ENCODE data around the gene SEC24B.

The SEC24B gene

DNA sequence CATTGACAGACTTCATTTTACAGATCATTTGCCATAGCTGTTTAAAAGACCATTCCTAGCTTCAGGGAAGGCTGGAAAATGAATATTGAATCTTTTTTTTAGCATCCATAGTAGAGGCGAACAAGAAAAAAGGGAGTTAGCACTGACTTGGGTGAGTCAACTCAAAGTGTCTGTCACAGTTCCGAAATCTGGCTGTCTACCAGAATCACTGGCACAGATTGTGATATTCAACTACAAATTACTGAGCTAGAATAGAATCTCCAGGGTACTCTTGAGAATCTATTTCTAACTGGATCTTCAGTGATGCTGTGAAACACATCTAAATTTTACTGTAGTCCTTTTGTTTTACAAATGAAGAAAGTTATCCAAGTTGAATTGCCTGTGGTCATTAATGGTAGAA is 31.5 kb downstream of the SEC24B start:
- no peak for TF ChIP-seq CTCF (IDR thresholded peaks at IDR 0.05; ENCODE audit: insufficient read depth, low read length, missing control alignments)
- POLR2A ChIA-PET: no interaction called here
- CTCF ChIA-PET: interaction anchor here (1.2 to 1.9 kb wide), 2 partner anchors 32 to 513 kb away, joined by 3 to 8 read pairs; partner anchors contain the start of gene SEC24B
- DNase-seq (ENCODE audit: low read depth, low spot score): no peak
- no peak overlapping the region for H3K4me3 ChIP-seq (ENCODE audit: low read depth, low read length)

- TF ChIP-seq CTCF (IDR thresholded peaks at IDR 0.05; ENCODE audit: insufficient read depth, low read length, missing control alignments): no peak
- no peak overlapping the region for H3K4me3 ChIP-seq (ENCODE audit: low read depth, low read length)
- POLR2A ChIA-PET: no interaction called here
- no peak for DNase-seq (ENCODE audit: low read depth, low spot score)
- CTCF ChIA-PET: interaction anchor here (2.6 kb wide), 1 partner anchor 37 kb away, joined by 11 read pairs; the partner anchor contains the start of gene SEC24B
These were observed 36.3 kb downstream of the SEC24B start for GRCh38 chr4:109469915-109470314.

- no peak overlapping the region for H3K4me3 ChIP-seq (ENCODE audit: low read depth, low read length)
- ChIA-PET POLR2A (no interaction called here), CTCF (interaction anchor here (0.6 kb wide), 1 partner anchor 187 kb away, joined by 3 read pairs; no protein-coding TSS in a partner anchor)
- TF ChIP-seq CTCF (IDR thresholded peaks at IDR 0.05; ENCODE audit: insufficient read depth, low read length, missing control alignments): no peak
- DNase-seq (ENCODE audit: low read depth, low spot score): peak; percentile 1
These were observed 38.7 kb downstream of the SEC24B start for GRCh38 chr4:109472343-109472761.

- no peak for DNase-seq (ENCODE audit: low read depth, low spot score)
- no peak for TF ChIP-seq CTCF (IDR thresholded peaks at IDR 0.05; ENCODE audit: insufficient read depth, low read length, missing control alignments)
- CTCF ChIA-PET: interaction anchor here (0.7 kb wide), 1 partner anchor 1449 kb away, joined by 3 read pairs; no protein-coding TSS in a partner anchor
- POLR2A ChIA-PET: no interaction called here
- H3K4me3 ChIP-seq (ENCODE audit: low read depth, low read length): no peak overlapping the region
These were observed 40.2 kb downstream of the SEC24B start for GRCh38 chr4:109473824-109474223.

- ChIA-PET POLR2A (no interaction called here), CTCF (interaction anchor here (1.3 to 2.2 kb wide), 3 partner anchors 9 to 53 kb away, joined by 3 to 5 read pairs (median 5); no protein-coding TSS in a partner anchor)
- no peak for DNase-seq (ENCODE audit: low read depth, low spot score)
- TF ChIP-seq CTCF (IDR thresholded peaks at IDR 0.05; ENCODE audit: insufficient read depth, low read length, missing control alignments): no peak
- no peak overlapping the region for H3K4me3 ChIP-seq (ENCODE audit: low read depth, low read length)
These were observed 52.4 kb downstream of the SEC24B start for GRCh38 chr4:109486007-109486406.

- CTCF ChIA-PET: interaction anchor here (0.8 kb wide), 1 partner anchor 8 kb away, joined by 3 read pairs; no protein-coding TSS in a partner anchor
- POLR2A ChIA-PET: no interaction called here
- DNase-seq (ENCODE audit: low read depth, low spot score): no peak
These were observed 60.9 kb downstream of the SEC24B start for GRCh38 chr4:109494563-109494962.

More at GRCh38 chr4:109494563-109494962, 60.9 kb downstream of the SEC24B start:
- H3K4me3 ChIP-seq (ENCODE audit: low read depth, low read length): no peak overlapping the region
- no peak for TF ChIP-seq CTCF (IDR thresholded peaks at IDR 0.05; ENCODE audit: insufficient read depth, low read length, missing control alignments)

All from AG04449 (cell line).